GM12875 (cell line): ENCODE data around the gene LBHD1.
A peak's percentile ranks its signal among the peaks of the same experiment; 100 is the strongest.

Experiments used
- H3K4me3 ChIP-seq: one replicate; pipeline ENCODE4 v1.5.1; 2011; ENCODE audit warnings: low read depth, low read length, control low read depth
- CTCF ChIP-seq: IDR thresholded peaks from 2 replicates; pipeline ENCODE4 v1.5.1; 2011; ENCODE audit warnings: low read depth, mild to moderate bottlenecking, control low read depth, inconsistent platforms, low read length, moderate library complexity, borderline replicate concordance; ENCODE audit not compliant: insufficient read depth

Gene LBHD1

GRCh38 chr11:62671608-62672389 is at the start of gene LBHD1, which contains the start of gene UQCC3:
TSS of gene LBHD1 (minus strand) at chr11:62672267. CDS start at chr11:62670031, 2,236 bp downstream.
TSS of gene UQCC3 (plus strand) at chr11:62671673. CDS start at chr11:62671746, 73 bp downstream.
- peak within 1 kb of the TSS; percentile 95 for H3K4me3 ChIP-seq
- TF ChIP-seq CTCF, result no peak

GRCh38 chr11:62719302-62719978 is 47.4 kb upstream of the LBHD1 start:
- no peak for TF ChIP-seq CTCF
- H3K4me3 ChIP-seq, result no peak overlapping the region

GRCh38 chr11:62716816-62717215 is 44.7 kb upstream of the LBHD1 start:
- TF ChIP-seq CTCF, result no peak
- H3K4me3 ChIP-seq, result no peak overlapping the region

DNA sequence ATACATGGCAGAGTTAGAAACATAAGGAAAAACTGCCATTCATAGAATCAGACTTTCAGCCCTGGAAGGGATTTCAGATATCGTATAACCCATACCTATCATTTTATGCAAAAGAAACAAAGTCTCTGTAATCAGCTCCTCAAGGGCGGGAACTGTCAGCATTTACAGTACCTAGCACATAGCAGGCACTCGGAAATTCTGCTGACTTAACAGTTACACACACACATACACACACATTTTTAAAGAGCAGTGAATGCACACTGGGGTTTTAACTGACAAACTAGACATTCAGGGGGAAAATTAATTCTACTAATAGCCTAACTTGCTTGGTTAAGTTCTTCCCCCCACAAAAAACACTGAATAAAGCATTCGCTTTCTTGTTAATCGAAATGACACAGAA is 44.1 kb upstream of the LBHD1 start:
- H3K4me3 ChIP-seq, result no peak overlapping the region
- TF ChIP-seq CTCF, result no peak

- TF ChIP-seq CTCF, result no peak
- no peak overlapping the region for H3K4me3 ChIP-seq
Observed at GRCh38 chr11:62715150-62716130, 43.4 kb upstream of the LBHD1 start.

GRCh38 chr11:62713343-62713742 is 41.3 kb upstream of the LBHD1 start:
- H3K4me3 ChIP-seq, result no peak overlapping the region
- TF ChIP-seq CTCF, result no peak
